ENCODE data around the gene ZSWIM5.

The ZSWIM5 gene

GRCh38 chr1:45059829-45060228 lies 146.6 kb downstream of the ZSWIM5 start:
- Histone ChIP-seq H3K4me3 (ENCODE audit: low read depth, low read length) (no peak overlapping the region), H3K27me3 (ENCODE audit: insufficient read depth, low read depth, severe bottlenecking) (no peaks in the 10 kb centered on the region), H3K36me3 (peaks cover 8% of the 10 kb centered on the region), H3K27ac (no peak overlapping the region), H3K9me3 (ENCODE audit: severe bottlenecking) (no peaks in the 10 kb centered on the region)
- no peak for DNase-seq
- no peak for TF ChIP-seq CTCF (IDR thresholded peaks at IDR 0.05; ENCODE audit: low read depth, low read length)

GRCh38 chr1:45057542-45057941 lies 148.9 kb downstream of the ZSWIM5 start:
- no peaks in the 10 kb centered on the region for H3K9me3 ChIP-seq (ENCODE audit: severe bottlenecking)
- no peak overlapping the region for H3K27ac ChIP-seq
- no peak for DNase-seq
- no peak for TF ChIP-seq CTCF (IDR thresholded peaks at IDR 0.05; ENCODE audit: low read depth, low read length)
- no peak overlapping the region for H3K4me3 ChIP-seq (ENCODE audit: low read depth, low read length)
- no peaks in the 10 kb centered on the region for H3K27me3 ChIP-seq (ENCODE audit: insufficient read depth, low read depth, severe bottlenecking)
- H3K36me3 ChIP-seq: peaks cover 8% of the 10 kb centered on the region

GRCh38 chr1:45051005-45051772 lies 155.2 kb downstream of the ZSWIM5 start:
- Histone ChIP-seq H3K4me3 (ENCODE audit: low read depth, low read length) (no peak overlapping the region), H3K9me3 (ENCODE audit: severe bottlenecking) (no peaks in the 10 kb centered on the region), H3K27ac (no peak overlapping the region), H3K27me3 (ENCODE audit: insufficient read depth, low read depth, severe bottlenecking) (no peaks in the 10 kb centered on the region), H3K36me3 (peaks cover 2% of the 10 kb centered on the region; the same call in 1 of the 2 replicates)
- no peak for DNase-seq
- no peak for TF ChIP-seq CTCF (IDR thresholded peaks at IDR 0.05; ENCODE audit: low read depth, low read length)

GRCh38 chr1:45047032-45047431 lies 159.4 kb downstream of the ZSWIM5 start:
- no peaks in the 10 kb centered on the region for H3K9me3 ChIP-seq (ENCODE audit: severe bottlenecking)
- no peak overlapping the region for H3K4me3 ChIP-seq (ENCODE audit: low read depth, low read length)
- H3K27ac ChIP-seq: no peak overlapping the region
- no peak for TF ChIP-seq CTCF (IDR thresholded peaks at IDR 0.05; ENCODE audit: low read depth, low read length)
- no peak for DNase-seq
- H3K36me3 ChIP-seq: peaks cover 9% of the 10 kb centered on the region
- no peaks in the 10 kb centered on the region for H3K27me3 ChIP-seq (ENCODE audit: insufficient read depth, low read depth, severe bottlenecking)

- TF ChIP-seq CTCF (IDR thresholded peaks at IDR 0.05; ENCODE audit: low read depth, low read length): no peak
- H3K36me3 ChIP-seq: peaks cover 9% of the 10 kb centered on the region
- no peaks in the 10 kb centered on the region for H3K27me3 ChIP-seq (ENCODE audit: insufficient read depth, low read depth, severe bottlenecking)
- H3K9me3 ChIP-seq (ENCODE audit: severe bottlenecking): no peaks in the 10 kb centered on the region
- H3K4me3 ChIP-seq (ENCODE audit: low read depth, low read length): no peak overlapping the region
- DNase-seq: no peak
- no peak overlapping the region for H3K27ac ChIP-seq
Measured at GRCh38 chr1:45044916-45045315, 161.5 kb downstream of the ZSWIM5 start.

GRCh38 chr1:45043094-45043493 lies 163.3 kb downstream of the ZSWIM5 start:
- no peaks in the 10 kb centered on the region for H3K9me3 ChIP-seq (ENCODE audit: severe bottlenecking)
- no peak overlapping the region for H3K4me3 ChIP-seq (ENCODE audit: low read depth, low read length)
- no peak overlapping the region for H3K27ac ChIP-seq
- peaks cover 6% of the 10 kb centered on the region for H3K36me3 ChIP-seq
- no peak for DNase-seq
- no peak for TF ChIP-seq CTCF (IDR thresholded peaks at IDR 0.05; ENCODE audit: low read depth, low read length)
- H3K27me3 ChIP-seq (ENCODE audit: insufficient read depth, low read depth, severe bottlenecking): no peaks in the 10 kb centered on the region

Measured in WERI-Rb-1 (cell line).